Panc1 (cell line): Measurements from ENCODE around the gene HIGD2A.
A peak's percentile ranks its signal among the peaks of the same experiment; 100 is the strongest.

Experiments used
- SIN3A ChIP-seq: IDR thresholded peaks from 2 replicates; pipeline ENCODE4 v1.6.1; 2012; ENCODE audit warnings: low read depth, mild to moderate bottlenecking, low read length, moderate library complexity, borderline replicate concordance; ENCODE audit not compliant: insufficient read depth
- TF ChIP-seq, protein P1 (sequence below): fragments of 450-650 bp; IDR thresholded peaks from 2 replicates; pipeline ENCODE4 v1.5.1; 2017; ENCODE audit warnings: mild to moderate bottlenecking

DNA sequence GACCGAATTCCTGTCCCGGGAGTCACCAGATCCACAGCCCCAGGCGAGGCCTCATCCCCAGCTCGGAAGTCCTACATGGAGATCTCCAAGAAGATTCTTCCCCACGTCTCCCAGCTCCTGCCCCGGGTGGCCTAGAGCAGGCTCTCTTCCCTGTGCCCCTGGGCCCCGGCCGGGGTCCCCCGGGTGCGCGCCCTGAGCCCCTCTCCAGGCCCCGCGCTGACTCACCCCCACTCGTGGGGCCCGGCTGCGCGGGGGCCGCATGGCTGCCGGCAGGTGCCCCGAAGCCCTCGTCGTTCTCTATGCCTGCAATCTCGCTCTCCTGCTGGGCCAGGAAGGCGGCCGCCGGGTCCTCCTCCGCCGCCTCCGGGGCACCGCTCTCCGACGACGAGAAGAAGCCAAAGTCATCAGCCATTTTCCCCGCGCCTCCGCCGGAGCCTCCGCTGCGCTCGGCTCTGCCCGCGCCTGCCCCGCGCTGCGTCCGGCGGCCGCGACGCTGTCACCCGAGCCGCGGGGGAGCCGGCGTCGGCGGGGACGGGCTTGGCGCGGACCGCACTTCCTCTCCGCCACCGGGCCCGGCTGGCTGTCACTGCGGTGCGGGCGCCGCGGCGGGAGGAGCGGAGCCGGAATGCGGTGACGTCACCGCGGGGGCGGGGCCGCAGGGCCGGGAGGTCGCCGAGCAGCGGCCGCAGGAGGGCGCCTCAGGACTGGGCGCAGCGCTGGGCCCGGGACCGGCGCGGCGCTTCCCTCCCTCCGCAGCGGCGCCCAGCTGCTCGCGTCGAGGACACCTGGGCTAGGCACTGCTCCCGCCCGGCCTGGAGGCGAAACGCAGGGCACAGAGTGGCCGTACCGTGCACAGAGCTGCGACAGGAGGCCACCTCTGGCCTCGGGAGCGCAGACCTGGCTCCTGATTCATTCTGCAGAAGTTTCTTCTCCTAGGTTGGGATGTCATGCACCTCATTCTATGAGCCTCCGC lies 27.7 kb downstream of the HIGD2A start, which contains the start of gene CLTB:
- TF ChIP-seq, protein P1, sequence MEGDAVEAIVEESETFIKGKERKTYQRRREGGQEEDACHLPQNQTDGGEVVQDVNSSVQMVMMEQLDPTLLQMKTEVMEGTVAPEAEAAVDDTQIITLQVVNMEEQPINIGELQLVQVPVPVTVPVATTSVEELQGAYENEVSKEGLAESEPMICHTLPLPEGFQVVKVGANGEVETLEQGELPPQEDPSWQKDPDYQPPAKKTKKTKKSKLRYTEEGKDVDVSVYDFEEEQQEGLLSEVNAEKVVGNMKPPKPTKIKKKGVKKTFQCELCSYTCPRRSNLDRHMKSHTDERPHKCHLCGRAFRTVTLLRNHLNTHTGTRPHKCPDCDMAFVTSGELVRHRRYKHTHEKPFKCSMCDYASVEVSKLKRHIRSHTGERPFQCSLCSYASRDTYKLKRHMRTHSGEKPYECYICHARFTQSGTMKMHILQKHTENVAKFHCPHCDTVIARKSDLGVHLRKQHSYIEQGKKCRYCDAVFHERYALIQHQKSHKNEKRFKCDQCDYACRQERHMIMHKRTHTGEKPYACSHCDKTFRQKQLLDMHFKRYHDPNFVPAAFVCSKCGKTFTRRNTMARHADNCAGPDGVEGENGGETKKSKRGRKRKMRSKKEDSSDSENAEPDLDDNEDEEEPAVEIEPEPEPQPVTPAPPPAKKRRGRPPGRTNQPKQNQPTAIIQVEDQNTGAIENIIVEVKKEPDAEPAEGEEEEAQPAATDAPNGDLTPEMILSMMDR, result peak; percentile 99
- TF ChIP-seq SIN3A, result peak; percentile 83; the same call in 1 of the 2 replicates
